K562 (cell line): Measurements from ENCODE around the gene GOLIM4. TPM values are rescaled to one million over a fixed set of nuclear protein-coding genes. Genes with fewer than 3 reads are reported as not detected.

ENCODE experiments used
- ATAC-seq: fragments of 200-7000 bp; cut with Tn5 transposase; 3 replicates; pipeline ENCODE4 v1.9.1; 2020; ENCODE audit warnings: moderate library complexity
- BruUV-seq: library from RNA; stranded (reverse); fragments of 400-500 nt; replicated peaks from 2 replicates; lab custom pipeline; 2021; lab: Mats Ljungman, UMichigan
- CTCF ChIA-PET: fragments of 300-600 bp; formaldehyde crosslinking; extraction: SDS; loops from one replicate; lab custom pipeline; 2021; ENCODE audit warnings: low intra/inter-chr PET ratio; lab: Yijun Ruan, JAX
- POLR2A ChIA-PET: fragments of 300-600, 350-650 bp; sonication (Branson Sonifier 250); formaldehyde crosslinking; extraction: SDS; loops from one replicate; lab custom pipeline; 2021; ENCODE audit warnings: antibody characterized with exemption, inconsistent platforms; lab: Yijun Ruan, JAX
- DNase-seq, 4 experiments: peaks; one replicate each; pipeline versions ENCODE4 v3.0.0 to v3.0.0-alpha.2; 2011 to 2018; ENCODE audit warnings: low spot score in 3 of 4, mixed read lengths in 3 of 4; ENCODE audit errors: extremely low read depth in 1 of 4
- FAIRE-seq: peaks from 2 replicates; lab custom pipeline; 2011; peaks lifted over from hg19 to GRCh38; lab: Jason Lieb, UNC
- H2AFZ ChIP-seq: 2 replicates; pipeline ENCODE4 v1.6.0; 2011; ENCODE audit warnings: low read depth, low read length, control low read depth, inconsistent platforms
- H3K27ac ChIP-seq: fragments of 200-600 bp; 3 replicates; pipeline ENCODE4 v1.8.0; 2011; ENCODE audit warnings: low read depth, mild to moderate bottlenecking, control low read depth, inconsistent platforms, low read length, moderate library complexity, mixed read lengths; ENCODE audit errors: extremely low read depth
- H3K27me3 ChIP-seq, 2 experiments: fragments of 300-600 bp in 1 of 2; 2 replicates in 1 of 2; 3 replicates in 1 of 2; pipeline versions ENCODE4 v1.6.0 to v1.8.0; 2011; ENCODE audit warnings: inconsistent platforms in 2 of 2, low read length in 2 of 2, mild to moderate bottlenecking in 1 of 2, mixed read lengths in 1 of 2, moderate library complexity in 1 of 2; ENCODE audit not compliant: control insufficient read depth in 2 of 2, insufficient read depth in 2 of 2
- H3K36me3 ChIP-seq: fragments of 300-600 bp; 3 replicates; pipeline ENCODE4 v1.8.0; 2011; ENCODE audit warnings: mild to moderate bottlenecking, low read length, inconsistent platforms; ENCODE audit not compliant: control insufficient read depth, insufficient read depth
- H3K4me1 ChIP-seq, 2 experiments: fragments of 200-600 bp in 1 of 2; replicated peaks in 1 of 2; 2 replicates in 1 of 2; 3 replicates in 1 of 2; pipeline versions ENCODE4 v1.5.1 to v1.8.0; 2011; ENCODE audit warnings: inconsistent platforms in 2 of 2, low read length in 2 of 2, mild to moderate bottlenecking in 1 of 2, mixed read lengths in 1 of 2, moderate library complexity in 1 of 2; ENCODE audit not compliant: control insufficient read depth in 2 of 2, insufficient read depth in 2 of 2
- H3K4me2 ChIP-seq: 2 replicates; pipeline ENCODE4 v1.6.1; 2011; ENCODE audit warnings: low read length, control low read depth, inconsistent platforms, mixed read lengths; ENCODE audit not compliant: insufficient read depth
- H3K4me3 ChIP-seq: fragments of 200-600 bp; sonication (generic), shearing (Covaris generic); 2 replicates; pipeline ENCODE4 v1.5.1; 2016; ENCODE audit warnings: control low read depth, inconsistent platforms
- H3K79me2 ChIP-seq: fragments of 200-600 bp; 3 replicates; pipeline ENCODE4 v1.8.0; 2011; ENCODE audit warnings: low read length, inconsistent platforms; ENCODE audit not compliant: control insufficient read depth, insufficient read depth
- H3K9ac ChIP-seq, 2 experiments: 2 replicates each; pipeline versions ENCODE4 v1.6.0 to v1.6.1; 2011; ENCODE audit warnings: low read depth in 2 of 2, low read length in 2 of 2, control low read depth in 1 of 2, inconsistent platforms in 1 of 2, mild to moderate bottlenecking in 1 of 2, mixed read lengths in 1 of 2; ENCODE audit not compliant: insufficient read depth in 1 of 2
- H3K9me1 ChIP-seq: one replicate; pipeline ENCODE4 v1.6.0; 2011; ENCODE audit warnings: inconsistent platforms, mild to moderate bottlenecking, low read length, moderate library complexity; ENCODE audit not compliant: control insufficient read depth, insufficient read depth
- H3K9me3 ChIP-seq: replicated peaks from 2 replicates; pipeline ENCODE4 v1.5.1; 2011; ENCODE audit warnings: low read depth, low read length, inconsistent platforms; ENCODE audit not compliant: control insufficient read depth, insufficient read depth
- H4K20me1 ChIP-seq: replicated peaks from 2 replicates; pipeline ENCODE4 v1.6.1; 2011; ENCODE audit warnings: low read length, inconsistent platforms, mixed read lengths; ENCODE audit not compliant: control insufficient read depth, insufficient read depth
- ASH1L ChIP-seq: fragments of 450-650 bp; IDR thresholded peaks from 2 replicates; pipeline ENCODE4 v1.6.1; 2018; ENCODE audit warnings: borderline replicate concordance, mild to moderate bottlenecking, low read depth; ENCODE audit not compliant: partially characterized antibody
- MAFG ChIP-seq: fragments of 450-650 bp; conservative IDR thresholded peaks from 2 replicates; pipeline ENCODE4 v1.6.1; 2016; ENCODE audit warnings: missing genetic modification characterization, missing compliant biosample characterization
- NCOA6 ChIP-seq: fragments of 450-650 bp; IDR thresholded peaks from 2 replicates; pipeline ENCODE4 v1.6.1; 2017; ENCODE audit warnings: mild to moderate bottlenecking
- SLC30A9 ChIP-seq: fragments of 250-450 bp; sonication (Bioruptor Pico); IDR thresholded peaks from 2 replicates; pipeline ENCODE4 v1.8.0; 2022; ENCODE audit warnings: mild to moderate bottlenecking, moderate library complexity
- SRF ChIP-seq, 2 experiments: fragments of 250-450, 450-650 bp in 1 of 2; sonication (Bioruptor Pico) in 1 of 2; sonication (generic) in 1 of 2; formaldehyde crosslinking; IDR thresholded peaks; 2 replicates each; pipeline versions ENCODE4 v1.5.0 to v1.5.1; 2020 to 2022; ENCODE audit warnings: mild to moderate bottlenecking in 1 of 2, missing genetic modification reagents in 1 of 2
- WGBS: fragments of 100-300 bp; shearing (Covaris generic); methylation state at CpG from one replicate; pipeline ENCODE4 v1.1.6; 2016; ENCODE audit warnings: low coverage, mixed read lengths; ENCODE audit not compliant: insufficient coverage; ENCODE audit errors: missing lambda C conversion rate; 5-methylcytosine and 5-hydroxymethylcytosine counted together
- in situ Hi-C: fragments of 300-500 bp; cut with MboI; formaldehyde crosslinking; loops from 4 replicates; pipeline ENCODE4 v1.15.0; 2018; ENCODE audit warnings: inconsistent platforms, mixed read lengths
- intact Hi-C: fragments of 100-400 bp; cut with micrococcal nuclease; formaldehyde crosslinking; loops from 2 replicates; pipeline ENCODE4 v1.14.2; 2022
- polyA plus RNA-seq, 8 experiments: library from polyadenylated mRNA; depleted of rRNA in 4 of 8; stranded (reverse) in 5 of 8; unstranded in 3 of 8; fragments of >200 nt; fragmentation: Nextera tagmentation in 2 of 8; fragmentation: Illumina TruSeq in 1 of 8; extraction: Ambion mirVana in 2 of 8; extraction: Trizol in 1 of 8; gene quantifications; 2 replicates each; pipeline versions ENCODE4 v1.2.1 to v1.2.3, GENCODE V29; 2011 to 2014; ENCODE audit warnings: inconsistent platforms in 1 of 8, missing spikeins in 1 of 8
- total RNA-seq, 7 experiments: library from RNA; depleted of rRNA in 6 of 7; stranded (reverse); fragments of >200 nt in 6 of 7; fragmentation: Illumina TruSeq in 2 of 7; extraction: Trizol in 2 of 7; gene quantifications; 2 replicates each; pipeline versions ENCODE4 v1.2.1 to v1.2.3, GENCODE V29; 2011 to 2021; ENCODE audit warnings: low replicate concordance in 1 of 7

The GOLIM4 gene
- total and polyA plus RNA-seq, 9 of the 15 experiments (the other 6 are each of a cell fraction or from before 2014, with no cell fraction given), result 9.3 to 39.4 (median 31.0) TPM

- TF ChIP-seq SRF (CRISPR knock-in tag; IDR thresholded peaks at IDR 0.05), result 0 out of 4 replicates have a peak, but pooled peaks of 1 of the 2 experiments have one; percentile 14
- TF ChIP-seq ASH1L, result no peak
- TF ChIP-seq, all 486 proteins: peak for 19
Measured at GRCh38 chr3:168047190-168047795, 48.4 kb downstream of the GOLIM4 start (continued).

GRCh38 chr3:168044049-168044448 lies 51.7 kb downstream of the GOLIM4 start:
- CTCF ChIA-PET, result no interaction called here
- no peak for TF ChIP-seq MAFG (tag)
- no peak for TF ChIP-seq SLC30A9 (CRISPR knock-in tag)
- TF ChIP-seq NCOA6, result no peak
- H3K4me2 ChIP-seq, result no peak overlapping the region
- H3K36me3 ChIP-seq, result peaks cover 52% of the 10 kb centered on the region
- DNase-seq (no peak), FAIRE-seq (no peak), ATAC-seq (no peak)
- no peaks in the 10 kb centered on the region for H3K27me3 ChIP-seq
- POLR2A ChIA-PET, result no interaction called here
- H3K9me1 ChIP-seq, result no peaks in the 10 kb centered on the region
- no peak overlapping the region for H2AFZ ChIP-seq
- no peak overlapping the region for H3K4me3 ChIP-seq
- H3K9ac ChIP-seq, result no peak overlapping the region
- H4K20me1 ChIP-seq, result no peaks in the 10 kb centered on the region
- H3K9me3 ChIP-seq, result no peaks in the 10 kb centered on the region
- WGBS, result 98% methylated on average over 6 of the region's 6 CpGs
- in situ Hi-C loops (loop anchor here (5.0 kb wide), 1 partner anchor 112 kb away; no protein-coding TSS in a partner anchor), intact Hi-C loops (no loop called here)
- peaks cover 11% of the 10 kb centered on the region; the same call in 1 of the 3 replicates for H3K79me2 ChIP-seq
- no peaks in the 10 kb centered on the region for H3K4me1 ChIP-seq
- no peak overlapping the region for H3K27ac ChIP-seq
- no TSS peak for BruUV-seq
